Astrocyte of the cerebellum (primary cell): ENCODE measurements around the gene SMG6.
"Not testable (repeated sequence)": the region's sequence is repeated elsewhere in the genome, so short reads cannot be mapped to it uniquely, and the experiment has no call there.

Experiments
- DNase-seq: peaks from one replicate; pipeline ENCODE4 v3.0.0-alpha.2; 2011; ENCODE audit warnings: low read depth
- H3K4me3 ChIP-seq: 2 replicates; pipeline ENCODE4 v1.5.1; 2011; ENCODE audit warnings: mild to moderate bottlenecking, low read depth, low read length, moderate library complexity
- CTCF ChIP-seq: IDR thresholded peaks from 2 replicates; pipeline ENCODE4 v1.5.1; 2012; ENCODE audit warnings: low read length, low read depth, moderate library complexity, mild to moderate bottlenecking; ENCODE audit errors: missing control alignments
- in situ Hi-C: cut with HindIII; loops from 2 replicates; pipeline ENCODE4 v1.10.0; 2017; ENCODE audit warnings: low sequenced_read_pairs

Gene SMG6

GRCh38 chr17:2207815-2208515, 95.6 kb downstream of the SMG6 start:
- no peak for TF ChIP-seq CTCF

GRCh38 chr17:2204393-2204792, 99.2 kb downstream of the SMG6 start:
- no peak for TF ChIP-seq CTCF
- in situ Hi-C loops: no loop called here

More at GRCh38 chr17:2207815-2208515, 95.6 kb downstream of the SMG6 start:
- no peak overlapping the region for H3K4me3 ChIP-seq
- no peak for DNase-seq
- in situ Hi-C loops: no loop called here

GRCh38 chr17:2203818-2204217, 99.8 kb downstream of the SMG6 start:
- no peak overlapping the region for H3K4me3 ChIP-seq
- in situ Hi-C loops: no loop called here
- no peak for DNase-seq
- TF ChIP-seq CTCF: no peak

More at GRCh38 chr17:2204393-2204792, 99.2 kb downstream of the SMG6 start:
- no peak overlapping the region for H3K4me3 ChIP-seq
- no peak for DNase-seq

- in situ Hi-C loops: no loop called here
- no peak for DNase-seq
- no peak overlapping the region for H3K4me3 ChIP-seq
- TF ChIP-seq CTCF: no peak
These were observed 100.5 kb downstream of the SMG6 start for GRCh38 chr17:2202996-2203575.

GRCh38 chr17:2202302-2202995, 101.1 kb downstream of the SMG6 start:
- TF ChIP-seq CTCF: no peak
- DNase-seq: no peak
- no peak overlapping the region for H3K4me3 ChIP-seq
- in situ Hi-C loops: no loop called here

- in situ Hi-C loops, H3K4me3 ChIP-seq, DNase-seq: not testable (repeated sequence)
These were observed 104.2 kb downstream of the SMG6 start for GRCh38 chr17:2199386-2199785.

GRCh38 chr17:2198927-2199326, 104.7 kb downstream of the SMG6 start:
- no peak for DNase-seq
- TF ChIP-seq CTCF: no peak
- no peak overlapping the region for H3K4me3 ChIP-seq
- in situ Hi-C loops: no loop called here
